ENCODE results near the gene PHOX2B.

PHOX2B gene

DNA sequence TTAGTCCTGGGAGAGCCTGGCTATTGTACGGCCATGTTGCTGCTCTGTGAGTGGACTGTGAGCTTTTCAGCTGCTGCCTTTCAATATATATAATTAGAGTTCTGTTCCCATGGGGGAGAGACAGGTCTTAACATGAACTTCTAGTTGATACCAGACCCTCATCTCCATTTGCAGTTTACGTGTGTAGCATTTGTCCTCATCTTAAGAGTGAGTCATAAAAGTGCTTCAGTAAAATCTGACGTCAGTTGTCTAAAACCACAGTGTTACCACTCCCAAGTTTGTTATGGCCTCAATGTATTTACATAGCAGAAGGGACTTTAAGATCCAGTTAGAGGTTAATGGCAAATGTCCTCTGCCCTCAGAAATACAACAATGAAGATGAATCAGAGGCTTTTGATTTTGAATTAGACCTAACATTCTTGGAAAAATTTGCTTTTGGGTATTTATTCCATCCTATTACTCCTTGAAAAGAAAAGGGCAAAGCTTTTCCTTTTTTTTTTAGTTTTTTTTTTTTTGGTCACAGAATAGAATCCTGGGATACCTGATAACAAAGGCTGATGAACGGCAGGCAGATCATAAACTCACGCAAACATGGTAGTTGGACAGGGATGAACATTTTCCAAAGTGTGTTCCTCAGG is 38.6 kb downstream of the PHOX2B start:
- DNase-seq = no peak

DNA sequence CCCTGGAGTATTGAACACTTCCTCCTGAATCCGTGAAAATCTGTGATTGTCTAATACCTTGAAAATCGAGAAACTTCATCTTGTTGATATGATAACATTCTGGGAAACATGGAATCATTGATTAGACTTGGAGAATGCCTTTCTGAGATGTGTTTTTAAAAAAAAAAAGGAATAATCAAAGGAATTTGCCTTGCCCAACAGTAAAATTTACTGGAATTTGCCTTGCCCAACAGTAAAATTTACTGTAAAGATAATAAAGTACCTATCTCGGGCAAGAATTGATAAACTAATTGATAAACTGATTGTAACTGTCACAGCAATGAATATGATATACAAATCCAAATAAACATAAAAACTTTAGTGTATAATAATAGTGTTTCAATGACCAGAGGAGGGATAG is 44.7 kb downstream of the PHOX2B start:
- no peak for DNase-seq

GRCh38 chr4:41702770-41703169 is 45.8 kb downstream of the PHOX2B start:
- DNase-seq = no peak

- no peak for DNase-seq
Measured at GRCh38 chr4:41701983-41702382, 46.5 kb downstream of the PHOX2B start.

DNA sequence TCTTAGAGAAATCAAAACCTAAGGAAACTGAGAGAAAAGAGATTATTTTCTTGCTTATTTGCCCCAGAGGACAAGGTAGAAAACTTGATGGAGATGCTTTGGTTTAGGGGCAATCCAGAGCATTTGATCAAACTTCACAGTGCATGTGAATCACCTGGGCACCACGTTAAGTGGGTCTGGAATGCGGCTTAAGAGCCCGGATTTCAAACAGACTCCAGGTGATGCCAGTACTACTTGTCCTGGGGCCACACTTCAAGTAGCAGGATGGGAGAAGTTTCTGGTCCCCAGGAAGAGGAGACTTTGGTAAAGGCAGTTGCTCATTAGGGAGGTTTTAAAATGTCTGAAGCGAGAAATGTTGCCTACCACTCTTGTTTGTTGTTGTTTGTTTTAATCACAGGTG is 51.8 kb downstream of the PHOX2B start:
- no peak for DNase-seq

GRCh38 chr4:41696131-41696530 is 52.4 kb downstream of the PHOX2B start:
- no peak for DNase-seq
